Measurements from ENCODE around the gene ZBTB3. TPM values are rescaled to one million over a fixed set of nuclear protein-coding genes. Genes with fewer than 3 reads are reported as not detected.

The ZBTB3 gene
- total and polyA plus RNA-seq, 9 of the 15 experiments (the other 6 are each of a cell fraction or from before 2014, with no cell fraction given), result 1.9 to 10.0 (median 4.9) TPM

- TF ChIP-seq, protein P1, sequence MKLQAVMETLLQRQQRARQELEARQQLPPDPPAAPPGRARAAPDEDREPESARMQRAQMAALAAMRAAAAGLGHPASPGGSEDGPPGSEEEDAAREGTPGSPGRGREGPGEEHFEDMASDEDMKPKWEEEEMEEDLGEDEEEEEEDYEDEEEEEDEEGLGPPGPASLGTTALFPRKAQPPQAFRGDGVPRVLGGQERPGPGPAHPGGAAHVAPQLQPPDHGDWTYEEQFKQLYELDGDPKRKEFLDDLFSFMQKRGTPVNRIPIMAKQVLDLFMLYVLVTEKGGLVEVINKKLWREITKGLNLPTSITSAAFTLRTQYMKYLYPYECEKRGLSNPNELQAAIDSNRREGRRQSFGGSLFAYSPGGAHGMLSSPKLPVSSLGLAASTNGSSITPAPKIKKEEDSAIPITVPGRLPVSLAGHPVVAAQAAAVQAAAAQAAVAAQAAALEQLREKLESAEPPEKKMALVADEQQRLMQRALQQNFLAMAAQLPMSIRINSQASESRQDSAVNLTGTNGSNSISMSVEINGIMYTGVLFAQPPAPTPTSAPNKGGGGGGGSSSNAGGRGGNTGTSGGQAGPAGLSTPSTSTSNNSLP (IDR thresholded peaks at IDR 0.05; ENCODE audit: borderline replicate concordance, low read depth, low read length), result 0 out of 2 replicates have a peak, but pooled peaks have one; percentile 5
- TF ChIP-seq WHSC1 (IDR thresholded peaks at IDR 0.05; ENCODE audit: low read length) (no peak), EWSR1 (IDR thresholded peaks at IDR 0.05; ENCODE audit: borderline replicate concordance, low read depth, partially characterized antibody) (no peak), ZNF778 (CRISPR knock-in tag; IDR thresholded peaks at IDR 0.05) (no peak), DDX20 (tag; IDR thresholded peaks at IDR 0.05; ENCODE audit: low read depth) (no peak), ZBED1 (IDR thresholded peaks at IDR 0.05) (no peak), MCM7 (IDR thresholded peaks at IDR 0.05) (no peak), SMARCC2 (IDR thresholded peaks at IDR 0.05; ENCODE audit: low read depth) (no peak)
- TF ChIP-seq, protein P2, sequence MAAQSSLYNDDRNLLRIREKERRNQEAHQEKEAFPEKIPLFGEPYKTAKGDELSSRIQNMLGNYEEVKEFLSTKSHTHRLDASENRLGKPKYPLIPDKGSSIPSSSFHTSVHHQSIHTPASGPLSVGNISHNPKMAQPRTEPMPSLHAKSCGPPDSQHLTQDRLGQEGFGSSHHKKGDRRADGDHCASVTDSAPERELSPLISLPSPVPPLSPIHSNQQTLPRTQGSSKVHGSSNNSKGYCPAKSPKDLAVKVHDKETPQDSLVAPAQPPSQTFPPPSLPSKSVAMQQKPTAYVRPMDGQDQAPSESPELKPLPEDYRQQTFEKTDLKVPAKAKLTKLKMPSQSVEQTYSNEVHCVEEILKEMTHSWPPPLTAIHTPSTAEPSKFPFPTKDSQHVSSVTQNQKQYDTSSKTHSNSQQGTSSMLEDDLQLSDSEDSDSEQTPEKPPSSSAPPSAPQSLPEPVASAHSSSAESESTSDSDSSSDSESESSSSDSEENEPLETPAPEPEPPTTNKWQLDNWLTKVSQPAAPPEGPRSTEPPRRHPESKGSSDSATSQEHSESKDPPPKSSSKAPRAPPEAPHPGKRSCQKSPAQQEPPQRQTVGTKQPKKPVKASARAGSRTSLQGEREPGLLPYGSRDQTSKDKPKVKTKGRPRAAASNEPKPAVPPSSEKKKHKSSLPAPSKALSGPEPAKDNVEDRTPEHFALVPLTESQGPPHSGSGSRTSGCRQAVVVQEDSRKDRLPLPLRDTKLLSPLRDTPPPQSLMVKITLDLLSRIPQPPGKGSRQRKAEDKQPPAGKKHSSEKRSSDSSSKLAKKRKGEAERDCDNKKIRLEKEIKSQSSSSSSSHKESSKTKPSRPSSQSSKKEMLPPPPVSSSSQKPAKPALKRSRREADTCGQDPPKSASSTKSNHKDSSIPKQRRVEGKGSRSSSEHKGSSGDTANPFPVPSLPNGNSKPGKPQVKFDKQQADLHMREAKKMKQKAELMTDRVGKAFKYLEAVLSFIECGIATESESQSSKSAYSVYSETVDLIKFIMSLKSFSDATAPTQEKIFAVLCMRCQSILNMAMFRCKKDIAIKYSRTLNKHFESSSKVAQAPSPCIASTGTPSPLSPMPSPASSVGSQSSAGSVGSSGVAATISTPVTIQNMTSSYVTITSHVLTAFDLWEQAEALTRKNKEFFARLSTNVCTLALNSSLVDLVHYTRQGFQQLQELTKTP (IDR thresholded peaks at IDR 0.05; ENCODE audit: low read depth in 1 of 2, partially characterized antibody in 2 of 2), result no peak
These were observed 32.5 kb upstream of the ZBTB3 start (continued) for GRCh38 chr11:62786318-62787004.

Measured in K562 (cell line).